Measurements from ENCODE around the gene HOXA1. TPM values are rescaled to one million over a fixed set of nuclear protein-coding genes. Genes with fewer than 3 reads are reported as not detected.

Gene HOXA1
- total RNA-seq, 1 experiment from 2014 or later = 0.24 TPM

- Mint-ChIP-seq H3K9me3 (ENCODE audit: low read depth, unreplicated experiment) (no peaks in the 10 kb centered on the region), H3K4me3 (ENCODE audit: low read depth, unreplicated experiment) (no peak overlapping the region), H3K27me3 (ENCODE audit: unreplicated experiment) (peaks cover 28% of the 10 kb centered on the region), H3K36me3 (ENCODE audit: insufficient read depth, unreplicated experiment) (peaks cover 17% of the 10 kb centered on the region), H3K4me1 (ENCODE audit: low read depth, unreplicated experiment) (peaks cover 56% of the 10 kb centered on the region), H3K27ac (ENCODE audit: unreplicated experiment) (no peak overlapping the region)
- intact Hi-C loops (cut with micrococcal nuclease; ENCODE audit: unreplicated experiment) = no loop called here
- CTCF ChIA-PET = no interaction called here
- no TSS peak for BruUV-seq (replicated peaks)
- no peak for TF ChIP-seq CTCF (IDR thresholded peaks at IDR 0.05; ENCODE audit: unreplicated experiment)
- DNase-seq = no peak
These were observed 5.6 kb upstream of the HOXA1 start for GRCh38 chr7:27101171-27101956.

GRCh38 chr7:27100694-27101170, 4.9 kb upstream of the HOXA1 start:
- intact Hi-C loops (cut with micrococcal nuclease; ENCODE audit: unreplicated experiment) = no loop called here
- no peak for DNase-seq
- Mint-ChIP-seq H3K4me3 (ENCODE audit: low read depth, unreplicated experiment) (no peak overlapping the region), H3K9me3 (ENCODE audit: low read depth, unreplicated experiment) (no peaks in the 10 kb centered on the region), H3K27ac (ENCODE audit: unreplicated experiment) (no peak overlapping the region), H3K4me1 (ENCODE audit: low read depth, unreplicated experiment) (peaks cover 56% of the 10 kb centered on the region), H3K27me3 (ENCODE audit: unreplicated experiment) (peaks cover 28% of the 10 kb centered on the region), H3K36me3 (ENCODE audit: insufficient read depth, unreplicated experiment) (peaks cover 17% of the 10 kb centered on the region)
- CTCF ChIA-PET = interaction anchor here (0.6 kb wide), 1 partner anchor 237 kb away, joined by 3 read pairs; no protein-coding TSS in a partner anchor
- BruUV-seq (replicated peaks) = no TSS peak
- no peak for TF ChIP-seq CTCF (IDR thresholded peaks at IDR 0.05; ENCODE audit: unreplicated experiment)

- peaks cover 17% of the 10 kb centered on the region for H3K36me3 Mint-ChIP-seq (ENCODE audit: insufficient read depth, unreplicated experiment)
- CTCF ChIA-PET = interaction anchor here (0.6 to 3.2 kb wide), 10 partner anchors 11 to 246 kb away, joined by 3 to 19 read pairs (median 6); no protein-coding TSS in a partner anchor
- H3K4me1 Mint-ChIP-seq (ENCODE audit: low read depth, unreplicated experiment) = peaks cover 56% of the 10 kb centered on the region
- peak overlapping the region; percentile 66 for H3K27ac Mint-ChIP-seq (ENCODE audit: unreplicated experiment)
- H3K27me3 Mint-ChIP-seq (ENCODE audit: unreplicated experiment) = peaks cover 26% of the 10 kb centered on the region
- intact Hi-C loops (cut with micrococcal nuclease; ENCODE audit: unreplicated experiment) = loop anchor here (2.0 kb wide), 1 partner anchor 15 kb away; no protein-coding TSS in a partner anchor
- peak overlapping the region; percentile 70 for H3K4me3 Mint-ChIP-seq (ENCODE audit: low read depth, unreplicated experiment)
- TF ChIP-seq CTCF (IDR thresholded peaks at IDR 0.05; ENCODE audit: unreplicated experiment) = no peak
- DNase-seq = no peak
- no peaks in the 10 kb centered on the region for H3K9me3 Mint-ChIP-seq (ENCODE audit: low read depth, unreplicated experiment)
- no TSS peak for BruUV-seq (replicated peaks)
These were observed 3.9 kb upstream of the HOXA1 start for GRCh38 chr7:27099453-27100370.

Measured in Calu3 (cell line).